Subcutaneous adipose tissue (tissue), 4 donors: ENCODE results near the gene EPHB6. TPM values are rescaled to one million over a fixed set of nuclear protein-coding genes. Genes with fewer than 3 reads are reported as not detected.

Source experiments
- total RNA-seq, 4 donors: library from RNA; depleted of rRNA; stranded (reverse); fragments of >200 nt; gene quantifications; one replicate each; pipeline ENCODE4 v1.1.0, GENCODE V29; 2016
- TF ChIP-seq, protein P1 (sequence below): fragments of 450-650 bp; IDR thresholded peaks from one replicate; pipeline ENCODE4 v1.5.1; 2016; ENCODE audit warnings: low read depth, mild to moderate bottlenecking, control low read depth, antibody characterized with exemption, moderate library complexity

EPHB6 gene
- total RNA-seq, 4 donors from 2014 or later, result 5.1 to 20.3 (median 15.5) TPM

DNA sequence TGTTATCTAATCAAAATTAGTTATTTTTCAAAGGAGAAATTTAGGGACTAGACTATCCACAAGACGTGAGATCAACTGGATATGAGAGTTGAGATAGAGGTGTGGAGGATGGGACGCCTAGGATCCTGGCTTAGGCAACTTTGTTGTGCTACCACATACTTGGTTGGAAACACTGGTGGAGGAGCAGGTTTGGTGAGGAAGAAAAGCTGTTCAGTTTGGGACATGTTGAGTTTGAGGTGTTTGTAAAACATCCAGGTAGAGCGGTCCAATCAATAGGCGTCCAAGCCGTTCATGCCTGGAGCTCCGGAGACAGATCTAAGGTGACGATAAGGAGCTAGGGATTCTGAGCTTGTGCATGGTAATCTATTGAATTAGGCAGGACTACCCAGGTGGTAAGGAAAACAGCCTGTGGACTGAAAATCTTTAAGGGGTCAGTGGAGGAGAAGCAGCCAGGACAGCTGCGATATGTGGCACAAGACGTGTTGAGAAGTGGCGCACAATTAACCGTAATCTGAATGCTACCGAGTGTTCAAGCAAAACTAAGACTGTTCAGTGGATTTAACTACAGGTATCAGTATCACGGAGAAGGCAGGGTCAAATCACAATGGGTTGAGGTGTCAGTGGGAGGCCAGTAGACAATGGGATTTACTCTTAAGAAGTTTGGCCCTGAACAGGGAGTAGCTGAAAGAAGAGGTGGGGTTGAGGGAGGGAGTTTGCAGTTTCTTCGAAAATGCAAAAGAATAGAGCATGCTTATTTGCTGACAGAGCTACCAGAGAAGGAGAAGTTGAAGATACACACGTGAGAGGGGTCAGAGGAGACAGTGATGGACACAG lies 46.8 kb downstream of the EPHB6 start:
- TF ChIP-seq, protein P1, sequence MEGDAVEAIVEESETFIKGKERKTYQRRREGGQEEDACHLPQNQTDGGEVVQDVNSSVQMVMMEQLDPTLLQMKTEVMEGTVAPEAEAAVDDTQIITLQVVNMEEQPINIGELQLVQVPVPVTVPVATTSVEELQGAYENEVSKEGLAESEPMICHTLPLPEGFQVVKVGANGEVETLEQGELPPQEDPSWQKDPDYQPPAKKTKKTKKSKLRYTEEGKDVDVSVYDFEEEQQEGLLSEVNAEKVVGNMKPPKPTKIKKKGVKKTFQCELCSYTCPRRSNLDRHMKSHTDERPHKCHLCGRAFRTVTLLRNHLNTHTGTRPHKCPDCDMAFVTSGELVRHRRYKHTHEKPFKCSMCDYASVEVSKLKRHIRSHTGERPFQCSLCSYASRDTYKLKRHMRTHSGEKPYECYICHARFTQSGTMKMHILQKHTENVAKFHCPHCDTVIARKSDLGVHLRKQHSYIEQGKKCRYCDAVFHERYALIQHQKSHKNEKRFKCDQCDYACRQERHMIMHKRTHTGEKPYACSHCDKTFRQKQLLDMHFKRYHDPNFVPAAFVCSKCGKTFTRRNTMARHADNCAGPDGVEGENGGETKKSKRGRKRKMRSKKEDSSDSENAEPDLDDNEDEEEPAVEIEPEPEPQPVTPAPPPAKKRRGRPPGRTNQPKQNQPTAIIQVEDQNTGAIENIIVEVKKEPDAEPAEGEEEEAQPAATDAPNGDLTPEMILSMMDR, result no peak

DNA sequence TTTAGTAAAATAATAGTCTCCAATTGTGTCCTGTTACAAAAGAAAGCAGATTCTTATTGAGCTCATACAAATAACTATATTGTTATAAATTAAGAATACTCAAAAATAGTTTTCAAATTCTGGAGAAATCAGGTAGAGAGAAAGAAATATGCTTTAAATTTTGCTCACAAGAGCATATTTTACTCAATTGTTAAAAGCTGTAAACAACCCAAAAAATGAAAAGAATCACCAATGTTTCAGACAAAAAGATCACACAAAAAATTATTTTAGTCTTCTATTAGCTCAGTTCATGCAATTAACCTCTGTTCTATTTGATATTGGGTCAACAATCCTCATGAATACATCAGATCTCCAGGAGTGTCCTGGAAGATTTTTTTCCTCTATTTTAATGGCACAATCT lies 49.3 kb downstream of the EPHB6 start:
- TF ChIP-seq, protein P1, result no peak

DNA sequence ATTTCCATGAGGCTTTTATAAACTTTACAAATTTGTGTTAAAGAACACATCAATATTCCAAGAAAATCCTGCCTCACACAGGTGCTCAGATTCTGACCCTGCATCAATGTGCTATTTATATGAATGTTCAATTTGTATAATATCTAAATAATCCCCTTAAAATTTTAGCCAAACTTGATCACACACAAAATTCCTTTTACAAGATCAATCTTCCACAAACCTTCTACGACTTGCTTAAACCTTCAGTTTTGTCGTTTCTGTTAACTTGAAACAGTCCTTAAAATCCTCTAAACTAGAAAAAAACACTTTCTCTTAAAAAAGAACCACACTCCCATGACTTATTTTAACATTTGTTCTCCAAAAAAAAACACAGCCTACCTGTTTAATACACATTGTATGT lies 50.9 kb downstream of the EPHB6 start:
- TF ChIP-seq, protein P1, result no peak

DNA sequence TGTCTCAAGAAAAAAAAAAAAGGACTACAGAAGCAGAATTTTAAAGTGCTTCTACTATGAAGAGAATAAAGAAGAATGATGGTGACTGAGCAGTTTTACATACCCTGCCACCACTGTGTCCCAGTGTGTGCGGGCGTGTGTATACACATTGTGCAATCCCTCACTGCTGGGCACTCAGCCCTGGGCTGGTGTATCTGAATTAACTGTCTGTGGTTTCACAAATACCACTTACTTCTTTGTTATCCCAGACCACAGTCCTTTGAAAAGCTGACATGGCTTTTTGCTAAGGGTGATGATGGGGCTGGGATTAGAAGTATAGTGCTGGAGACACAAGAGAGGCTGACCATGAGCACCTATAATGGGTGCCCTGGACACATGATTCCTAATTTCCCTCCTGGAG lies 51.8 kb downstream of the EPHB6 start:
- TF ChIP-seq, protein P1, result no peak

DNA sequence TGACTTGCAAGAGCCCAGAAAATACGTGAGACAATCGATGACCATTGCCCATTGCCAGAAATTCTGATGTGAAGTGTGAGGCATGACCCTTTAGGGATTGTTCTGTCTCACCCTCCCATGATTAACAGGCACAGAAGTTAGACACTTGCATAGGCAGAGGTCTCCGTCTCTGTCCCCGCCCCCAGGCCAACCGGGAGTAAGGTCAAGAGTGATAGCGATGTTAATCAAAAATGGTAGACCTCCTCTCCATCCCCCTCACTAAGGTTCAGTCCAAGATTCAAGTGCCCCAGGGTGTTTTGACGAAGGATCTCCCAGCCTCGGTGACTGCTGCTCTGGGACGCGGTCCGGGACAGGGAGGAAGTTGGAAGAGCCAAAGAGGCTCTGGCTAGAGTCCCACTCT lies 53.4 kb downstream of the EPHB6 start:
- TF ChIP-seq, protein P1, result no peak

DNA sequence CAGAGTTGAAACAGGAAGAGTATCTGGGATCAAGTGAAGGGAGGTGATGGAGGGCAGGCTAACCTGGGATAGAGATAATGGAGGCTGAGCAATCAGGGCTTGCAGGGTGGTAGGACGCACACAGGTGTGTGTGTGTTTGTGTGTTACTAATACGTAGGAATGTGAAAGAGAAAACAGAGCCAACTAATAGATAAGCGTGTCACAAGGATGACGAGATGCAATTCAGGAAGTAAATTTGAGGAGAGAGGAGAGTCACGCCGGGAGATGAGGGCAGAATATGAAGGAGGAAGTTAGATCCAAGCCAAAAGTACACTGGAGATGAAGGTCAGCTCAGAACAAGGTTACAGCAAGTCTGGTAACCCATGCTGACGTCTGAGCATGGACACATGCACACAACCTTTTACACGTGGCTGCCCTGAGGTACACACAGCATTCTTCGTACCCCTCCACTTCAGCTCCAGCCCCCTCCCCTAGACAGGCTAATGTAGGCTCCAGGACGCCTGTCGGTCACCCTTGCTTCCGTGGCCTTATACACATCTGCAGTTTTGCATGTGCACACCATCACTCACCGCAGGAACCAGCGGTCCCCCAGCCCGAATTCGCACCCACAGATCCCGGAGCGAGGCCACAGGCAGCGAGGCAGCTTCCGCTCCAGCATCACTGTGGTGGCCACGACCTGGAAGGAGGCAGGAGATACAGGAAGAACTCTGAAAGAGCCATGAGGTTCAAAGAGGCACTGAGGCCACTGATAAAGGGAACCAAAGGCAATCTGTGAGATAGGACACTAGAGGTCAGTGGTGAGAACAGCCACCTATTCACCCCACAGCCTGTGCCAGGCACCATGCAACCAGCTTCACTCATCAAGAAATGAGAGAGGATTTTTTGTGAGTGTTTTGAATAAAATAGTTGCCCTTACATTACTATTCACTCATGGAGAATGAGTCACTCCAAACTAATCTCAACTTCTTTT lies 54.3 kb downstream of the EPHB6 start:
- TF ChIP-seq, protein P1, result no peak

DNA sequence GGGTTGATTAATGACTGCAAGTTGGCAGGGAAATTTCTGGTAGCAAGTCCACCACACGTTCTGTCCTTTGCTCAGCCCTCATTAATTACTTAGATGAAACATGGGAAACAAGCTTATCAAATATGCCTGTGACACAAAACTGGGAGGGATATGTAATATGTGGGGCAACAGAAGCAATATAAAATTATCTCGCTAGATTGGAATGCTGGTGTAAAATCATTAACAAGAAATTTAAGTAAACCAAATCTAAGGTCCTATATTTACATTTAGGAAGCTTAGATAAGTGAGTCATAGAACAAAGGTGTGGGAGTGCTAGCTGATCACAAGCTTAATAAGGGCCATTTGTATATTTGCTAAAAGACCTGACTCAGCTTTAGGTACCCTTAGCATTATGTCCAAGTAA lies 55.2 kb downstream of the EPHB6 start:
- TF ChIP-seq, protein P1, result no peak
